HS-5 (cell line): ENCODE data around the gene DYNC2I2.
"Not testable (repeated sequence)": the region's sequence is repeated elsewhere in the genome, so short reads cannot be mapped to it uniquely, and the experiment has no call there.

Experiments used
- DNase-seq: peaks from one replicate; pipeline ENCODE4 v3.0.0-alpha.2; 2012; ENCODE audit warnings: low read depth

The DYNC2I2 gene

DNA sequence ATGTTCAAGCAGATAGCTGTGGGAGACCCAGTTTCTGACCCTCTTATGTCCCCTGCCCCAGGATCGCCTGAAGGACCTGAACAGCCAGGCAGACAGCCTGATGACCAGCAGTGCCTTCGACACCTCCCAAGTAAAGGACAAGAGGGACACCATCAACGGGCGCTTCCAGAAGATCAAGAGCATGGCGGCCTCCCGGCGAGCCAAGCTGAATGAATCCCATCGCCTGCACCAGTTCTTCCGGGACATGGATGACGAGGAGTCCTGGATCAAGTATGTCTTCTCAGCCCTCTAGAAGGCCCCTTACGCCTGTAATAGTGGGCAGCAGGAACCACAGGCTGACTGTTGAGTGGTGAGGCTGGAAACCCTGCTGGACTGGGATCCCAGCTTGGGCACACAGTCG lies 41.1 kb downstream of the DYNC2I2 start:
- no peak for DNase-seq

DNA sequence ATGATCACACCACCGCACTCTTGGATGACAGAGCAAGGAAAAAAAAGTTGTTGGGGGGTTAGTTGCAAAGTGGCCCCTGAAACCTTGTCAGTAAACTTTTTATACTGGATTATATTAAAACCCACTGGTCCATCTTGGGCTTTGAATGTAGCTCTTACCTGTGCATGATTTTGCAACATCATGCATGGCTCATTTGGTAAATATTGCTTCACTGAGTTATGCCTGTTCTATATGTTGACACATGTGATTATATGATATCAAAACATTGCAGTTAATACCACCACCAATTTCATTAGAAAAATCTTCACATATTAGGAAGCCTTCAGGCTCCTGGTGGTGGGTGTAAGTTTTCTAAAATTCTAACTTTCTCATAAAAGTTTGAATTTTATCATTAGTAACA lies 41.9 kb downstream of the DYNC2I2 start:
- DNase-seq: no peak

DNA sequence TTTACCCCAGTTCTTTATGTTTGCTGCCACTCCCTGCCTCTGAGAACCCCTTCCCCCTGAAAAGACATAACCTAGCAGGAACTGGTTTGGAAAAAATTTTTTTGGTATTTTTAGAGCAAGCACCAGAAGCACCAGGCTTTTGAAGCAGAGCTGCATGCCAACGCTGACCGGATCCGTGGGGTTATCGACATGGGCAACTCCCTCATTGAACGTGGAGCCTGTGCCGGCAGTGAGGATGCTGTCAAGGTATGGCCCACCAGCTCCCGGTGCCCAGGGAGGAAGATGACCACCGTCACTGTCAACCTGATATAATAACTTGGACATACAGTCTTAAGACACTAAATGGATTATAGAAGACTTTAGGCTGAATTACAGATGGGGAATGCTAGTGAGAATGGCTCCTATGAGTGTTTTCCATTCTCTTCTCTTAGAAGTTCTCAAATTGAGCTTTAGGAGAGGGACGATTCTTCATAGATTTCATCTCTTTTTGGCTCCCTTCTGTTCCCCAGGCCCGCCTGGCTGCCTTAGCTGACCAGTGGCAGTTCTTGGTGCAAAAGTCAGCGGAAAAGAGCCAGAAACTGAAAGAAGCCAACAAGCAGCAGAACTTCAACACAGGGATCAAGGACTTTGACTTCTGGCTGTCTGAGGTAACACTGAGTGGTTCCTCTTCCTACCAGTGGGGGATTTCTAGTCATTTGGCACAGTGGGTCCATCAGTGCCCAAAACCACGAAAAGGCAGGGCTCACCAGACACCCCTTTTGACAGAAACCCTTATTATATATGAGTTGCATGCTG lies 44.9 kb downstream of the DYNC2I2 start:
- DNase-seq: no peak

DNA sequence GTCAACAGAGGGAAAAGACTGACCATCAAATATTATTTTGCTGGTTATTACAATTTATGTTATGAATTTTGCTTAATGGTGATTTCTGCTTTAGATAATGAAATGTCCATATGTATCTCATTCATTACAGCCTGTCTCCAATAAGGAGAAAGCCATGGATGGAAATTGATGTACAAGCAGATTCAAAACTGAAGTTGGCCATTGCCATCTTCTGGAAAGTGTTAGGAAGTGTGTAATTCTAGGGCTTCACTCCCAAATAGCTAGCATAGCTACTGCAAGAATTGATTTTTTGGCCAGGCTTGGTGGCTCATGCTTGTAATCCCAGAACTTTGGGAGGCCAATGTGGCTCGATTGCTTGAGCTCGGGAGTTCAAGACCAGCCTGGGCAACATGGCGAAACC lies 45.8 kb downstream of the DYNC2I2 start:
- DNase-seq: no peak

DNA sequence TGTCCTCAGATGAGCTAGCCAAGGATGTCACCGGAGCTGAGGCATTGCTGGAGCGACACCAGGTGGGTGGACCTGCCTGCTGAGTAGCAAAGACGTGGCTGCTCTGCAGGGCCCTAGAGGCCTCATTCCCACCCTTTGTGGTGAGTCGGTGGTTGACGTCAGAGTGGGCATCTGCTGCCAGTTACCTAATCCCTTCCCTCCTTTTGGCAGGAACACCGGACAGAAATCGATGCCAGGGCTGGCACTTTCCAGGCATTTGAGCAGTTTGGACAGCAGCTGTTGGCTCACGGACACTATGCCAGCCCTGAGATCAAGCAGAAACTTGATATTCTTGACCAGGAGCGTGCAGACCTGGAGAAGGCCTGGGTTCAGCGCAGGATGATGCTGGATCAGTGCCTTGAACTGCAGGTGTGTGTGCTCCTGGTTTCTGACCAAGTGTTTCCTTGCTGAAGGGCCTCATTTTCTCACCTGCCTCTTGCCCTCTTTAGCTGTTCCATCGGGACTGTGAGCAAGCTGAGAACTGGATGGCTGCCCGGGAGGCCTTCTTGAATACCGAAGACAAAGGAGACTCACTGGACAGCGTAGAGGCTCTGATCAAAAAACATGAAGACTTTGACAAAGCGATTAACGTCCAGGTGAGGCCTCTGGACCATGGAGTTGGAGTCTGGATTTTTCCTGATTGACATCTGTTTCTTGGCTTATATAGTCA lies 48.9 kb downstream of the DYNC2I2 start:
- DNase-seq: no peak

- no peak for DNase-seq
Observed at GRCh38 chr9:128603697-128604096, 53.0 kb downstream of the DYNC2I2 start.

GRCh38 chr9:128600099-128600498 lies 56.5 kb downstream of the DYNC2I2 start:
- DNase-seq: no peak

- DNase-seq: no peak
Observed at GRCh38 chr9:128595471-128595870, 61.2 kb downstream of the DYNC2I2 start.

GRCh38 chr9:128593856-128594255 lies 62.8 kb downstream of the DYNC2I2 start:
- DNase-seq: no peak

- no peak for DNase-seq
Observed at GRCh38 chr9:128593039-128593438, 63.6 kb downstream of the DYNC2I2 start.

DNA sequence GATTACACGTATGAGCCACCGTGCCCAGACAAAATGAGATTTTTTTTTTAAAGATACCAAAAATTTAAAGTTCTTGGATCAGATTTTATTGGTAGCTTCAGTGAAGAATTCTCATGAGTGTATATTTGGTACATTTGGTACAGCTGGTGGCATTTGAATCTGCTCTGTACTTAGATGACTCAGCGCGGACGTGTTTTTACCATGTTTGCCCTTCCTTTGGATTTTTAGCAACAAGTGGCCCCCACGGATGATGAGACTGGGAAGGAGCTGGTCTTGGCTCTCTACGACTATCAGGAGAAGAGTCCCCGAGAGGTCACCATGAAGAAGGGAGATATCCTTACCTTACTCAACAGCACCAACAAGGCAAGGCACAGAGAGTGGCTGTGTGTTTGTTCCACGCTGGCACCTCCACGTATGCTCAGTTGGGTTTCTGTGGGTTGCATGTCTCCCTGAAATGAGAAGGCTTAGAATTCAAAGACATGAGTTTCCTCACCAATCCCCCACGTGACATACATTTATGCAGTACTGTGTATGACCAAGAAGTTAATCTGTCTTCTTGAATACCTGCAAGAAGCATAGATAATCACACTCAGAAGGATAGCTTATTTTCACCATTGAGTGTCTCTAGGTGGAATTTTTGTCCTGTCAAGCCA lies 67.9 kb downstream of the DYNC2I2 start:
- DNase-seq: no peak

DNA sequence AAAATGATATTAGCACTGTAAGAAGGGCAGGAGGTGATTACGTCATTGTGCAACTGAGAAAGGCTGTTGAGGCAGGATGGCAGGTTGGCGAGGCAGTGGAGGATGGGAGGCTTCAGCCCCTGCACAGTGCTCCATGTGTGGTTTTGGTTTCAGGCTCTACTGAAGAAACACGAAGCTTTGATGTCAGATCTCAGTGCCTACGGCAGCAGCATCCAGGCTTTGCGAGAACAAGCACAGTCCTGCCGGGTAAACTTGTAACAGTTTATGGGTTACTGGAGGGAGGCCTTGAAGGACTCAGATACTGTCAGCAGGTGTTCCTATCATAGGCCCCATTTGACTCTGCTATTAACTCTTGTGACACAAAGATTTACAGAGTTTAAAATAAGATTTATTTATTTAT lies 69.2 kb downstream of the DYNC2I2 start:
- DNase-seq: no peak

GRCh38 chr9:128586934-128587333 lies 69.7 kb downstream of the DYNC2I2 start:
- not testable (repeated sequence) for DNase-seq

DNA sequence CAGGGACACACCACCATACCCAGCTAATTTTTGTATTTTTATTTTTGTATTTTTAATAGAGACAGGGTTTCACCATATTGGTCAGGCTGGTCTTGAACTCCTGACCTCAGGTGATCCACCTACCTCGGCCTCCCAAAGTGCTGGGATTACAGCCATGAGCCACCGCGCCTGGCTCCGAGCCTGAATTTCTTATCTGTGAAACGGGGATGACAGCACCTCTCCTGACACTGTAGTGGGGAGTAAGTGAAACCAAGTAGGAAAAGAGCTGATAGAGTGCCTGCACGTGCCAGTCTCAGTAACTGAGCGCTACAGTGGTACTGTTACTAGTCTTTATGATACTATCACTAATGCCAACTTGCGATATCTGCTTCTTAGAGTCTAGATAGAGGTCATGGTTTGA lies 71.5 kb downstream of the DYNC2I2 start:
- DNase-seq: not testable (repeated sequence)
